Measurements from ENCODE around the gene NRDE2. TPM values are rescaled to one million over a fixed set of nuclear protein-coding genes. Genes with fewer than 3 reads are reported as not detected.

The NRDE2 gene
- total RNA-seq, 4 donors from 2014 or later, result 18.6 to 26.9 (median 21.0) TPM

DNA sequence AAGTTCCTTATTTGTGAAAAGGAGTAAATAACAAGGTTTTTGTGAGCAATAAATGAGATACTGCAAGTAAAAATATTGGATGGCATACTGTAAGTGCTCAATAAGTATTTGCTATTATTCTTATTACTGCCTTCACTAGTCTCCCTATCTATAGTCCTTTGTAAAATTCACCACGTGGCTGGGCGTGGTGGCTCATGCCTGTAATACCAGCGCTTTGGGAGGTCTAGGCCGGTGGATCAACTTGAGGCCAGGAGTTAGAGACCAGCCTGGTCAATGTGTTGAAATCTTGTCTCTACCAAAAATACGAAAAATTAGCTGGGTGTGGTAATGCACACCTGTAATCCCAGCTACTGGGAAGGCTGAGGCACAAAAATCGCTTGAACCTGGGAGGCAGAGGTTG lies 46.5 kb upstream of the NRDE2 start:
- no peaks in the 10 kb centered on the region for H3K27me3 ChIP-seq
- in situ Hi-C loops (cut with MboI; ENCODE audit: low pct_ligation_motif_present in 1 of 4, low pct_unique_long_range_greater_than_20kb in 1 of 4, low sequenced_read_pairs in 3 of 4), result no loop called here
- H3K9me3 ChIP-seq, result no peaks in the 10 kb centered on the region
- intact Hi-C loops (cut with DNase I; ENCODE audit: low total_unique reads), result no loop called here
- no peak for DNase-seq
- 83 to 88% methylated on average over 4 to 6 of the region's 6 CpGs for WGBS, 2 donors (ENCODE audit: low coverage in 1 of 2)
- H3K36me3 ChIP-seq, result no peaks in the 10 kb centered on the region
- H3K4me3 ChIP-seq, result no peak overlapping the region
- peaks cover 10 to 23% (median 14%) of the 10 kb centered on the region in 4 donors for H3K4me1 ChIP-seq
- TF ChIP-seq POLR2AphosphoS5 (IDR thresholded peaks at IDR 0.05) (no peak), CTCF (IDR thresholded peaks at IDR 0.05) (no peak), POLR2A (IDR thresholded peaks at IDR 0.05) (no peak), EP300 (IDR thresholded peaks at IDR 0.05; ENCODE audit: low read depth) (no peak)
- H3K27ac ChIP-seq, result no peak overlapping the region

DNA sequence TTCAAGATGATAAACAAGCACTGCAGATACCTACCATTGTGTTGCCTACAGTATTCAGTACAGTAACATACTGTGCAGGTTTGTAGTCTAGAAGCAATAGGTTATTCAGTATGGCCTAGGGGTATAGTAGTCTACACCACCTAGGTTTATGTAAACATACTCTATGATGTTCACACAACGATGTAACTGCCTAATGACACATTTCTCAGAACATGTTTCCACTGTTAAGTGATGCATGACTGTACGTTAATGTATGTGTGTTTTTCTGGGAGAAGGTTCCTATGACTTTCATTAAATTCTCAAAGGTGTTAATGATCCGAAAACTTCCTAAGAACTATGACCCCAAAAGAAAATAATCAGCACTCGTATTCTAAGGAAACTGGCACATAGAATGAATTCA lies 44.2 kb upstream of the NRDE2 start:
- H3K4me3 ChIP-seq, result no peak overlapping the region
- no peak for DNase-seq
- WGBS, 2 donors (ENCODE audit: low coverage in 1 of 2), result 66% methylated on average over 4 of the region's 4 CpGs
- no peaks in the 10 kb centered on the region for H3K9me3 ChIP-seq
- H3K27me3 ChIP-seq, result no peaks in the 10 kb centered on the region
- H3K4me1 ChIP-seq, result peaks cover 2 to 9% (median 2%) of the 10 kb centered on the region in 4 donors
- intact Hi-C loops (cut with DNase I; ENCODE audit: low total_unique reads) (no loop called here), in situ Hi-C loops (cut with MboI; ENCODE audit: low pct_ligation_motif_present in 1 of 4, low pct_unique_long_range_greater_than_20kb in 1 of 4, low sequenced_read_pairs in 3 of 4) (no loop called here)
- H3K27ac ChIP-seq, result no peak overlapping the region
- TF ChIP-seq EP300 (IDR thresholded peaks at IDR 0.05; ENCODE audit: low read depth) (no peak), CTCF (IDR thresholded peaks at IDR 0.05) (no peak), POLR2A (IDR thresholded peaks at IDR 0.05) (no peak), POLR2AphosphoS5 (IDR thresholded peaks at IDR 0.05) (no peak)
- no peaks in the 10 kb centered on the region for H3K36me3 ChIP-seq

- Histone ChIP-seq H3K27ac (no peak overlapping the region), H3K27me3 (no peaks in the 10 kb centered on the region), H3K4me3 (no peak overlapping the region), H3K9me3 (no peaks in the 10 kb centered on the region), H3K4me1 (no peaks in the 10 kb centered on the region), H3K36me3 (no peaks in the 10 kb centered on the region)
- in situ Hi-C loops (cut with MboI; ENCODE audit: low pct_ligation_motif_present in 1 of 4, low pct_unique_long_range_greater_than_20kb in 1 of 4, low sequenced_read_pairs in 3 of 4), result no loop called here
- 82 to 96% methylated on average over 2 to 4 of the region's 4 CpGs for WGBS, 2 donors (ENCODE audit: low coverage in 1 of 2)
- intact Hi-C loops (cut with DNase I; ENCODE audit: low total_unique reads), result no loop called here
- TF ChIP-seq CTCF (IDR thresholded peaks at IDR 0.05) (no peak), POLR2AphosphoS5 (IDR thresholded peaks at IDR 0.05) (no peak)
- DNase-seq, result no peak
Observed at GRCh38 chr14:90374813-90375212, 43.1 kb upstream of the NRDE2 start.

GRCh38 chr14:90373887-90374286 lies 42.1 kb upstream of the NRDE2 start:
- H3K9me3 ChIP-seq, result no peaks in the 10 kb centered on the region

More at GRCh38 chr14:90373887-90374286, 42.1 kb upstream of the NRDE2 start:
- no peak for DNase-seq
- intact Hi-C loops (cut with DNase I; ENCODE audit: low total_unique reads) (no loop called here), in situ Hi-C loops (cut with MboI; ENCODE audit: low pct_ligation_motif_present in 1 of 4, low pct_unique_long_range_greater_than_20kb in 1 of 4, low sequenced_read_pairs in 3 of 4) (no loop called here)
- Histone ChIP-seq H3K4me3 (no peak overlapping the region), H3K36me3 (no peaks in the 10 kb centered on the region), H3K27ac (no peak overlapping the region), H3K4me1 (peaks cover 0 to 4% (median 1%) of the 10 kb centered on the region in 4 donors), H3K27me3 (no peaks in the 10 kb centered on the region)
- 92 to 100% methylated on average over 3 to 6 of the region's 6 CpGs for WGBS, 2 donors (ENCODE audit: low coverage in 1 of 2)
- no peak for TF ChIP-seq POLR2AphosphoS5 (IDR thresholded peaks at IDR 0.05)
- no peak for TF ChIP-seq CTCF (IDR thresholded peaks at IDR 0.05)
- no peak for TF ChIP-seq POLR2A (IDR thresholded peaks at IDR 0.05)
- TF ChIP-seq EP300 (IDR thresholded peaks at IDR 0.05; ENCODE audit: low read depth), result no peak

All from transverse colon (tissue), 4 donors.